Daoy (cell line): ENCODE measurements around the gene PTPN22. TPM values are rescaled to one million over a fixed set of nuclear protein-coding genes. Genes with fewer than 3 reads are reported as not detected.

Source experiments
- DNase-seq: peaks from one replicate; pipeline ENCODE4 v3.0.0-alpha.2; 2015; ENCODE audit warnings: low read depth
- total RNA-seq: library from RNA; depleted of rRNA; stranded (reverse); fragments of >200 nt; shearing (Covaris generic); gene quantifications from 2 replicates; pipeline ENCODE4 v1.2.3, GENCODE V29; 2014

Gene PTPN22
- total RNA-seq, 1 experiment from 2014 or later = 4.1 TPM

DNA sequence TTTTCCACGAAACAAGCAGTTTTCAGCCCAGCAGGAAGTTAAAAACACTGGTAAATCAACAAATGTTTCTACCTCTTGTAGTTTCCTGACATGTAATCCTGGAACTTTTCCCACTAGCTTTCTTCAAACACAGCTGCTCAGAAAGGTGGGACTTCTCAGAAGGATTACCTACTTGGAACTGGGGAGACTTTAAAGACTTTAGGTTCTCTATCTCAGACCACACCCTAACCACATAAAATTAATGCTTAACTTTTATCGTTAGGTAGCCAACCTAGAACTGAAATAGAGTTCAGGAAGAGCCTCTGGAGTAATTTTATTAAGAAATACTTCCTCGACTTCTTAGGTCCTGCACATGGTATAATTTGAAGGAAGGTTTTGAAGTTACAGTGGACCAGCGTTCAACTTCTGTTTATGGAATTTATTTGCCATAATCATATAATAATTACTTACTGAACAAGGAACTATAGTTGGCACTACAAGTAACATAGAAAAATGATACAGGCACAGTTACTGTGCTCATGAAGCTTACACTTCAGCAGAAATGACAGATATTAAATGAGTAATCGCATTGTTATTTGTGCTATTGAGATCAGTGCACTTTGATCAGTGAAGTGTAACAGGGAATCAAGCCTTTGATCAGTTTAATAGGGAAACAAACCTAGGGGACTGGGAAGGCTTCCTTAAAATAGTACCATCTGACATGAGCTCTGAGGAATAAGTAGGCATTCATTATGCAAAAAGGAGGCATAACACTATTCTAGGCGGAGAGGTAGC lies 16.1 kb upstream of the PTPN22 start, which contains the start of gene BCL2L15:
Gene BCL2L15 (minus strand): TSS at position 180 of the 774 bp plus-strand sequence. CDS start 206 bp downstream, outside the sequence.
- no peak for DNase-seq

DNA sequence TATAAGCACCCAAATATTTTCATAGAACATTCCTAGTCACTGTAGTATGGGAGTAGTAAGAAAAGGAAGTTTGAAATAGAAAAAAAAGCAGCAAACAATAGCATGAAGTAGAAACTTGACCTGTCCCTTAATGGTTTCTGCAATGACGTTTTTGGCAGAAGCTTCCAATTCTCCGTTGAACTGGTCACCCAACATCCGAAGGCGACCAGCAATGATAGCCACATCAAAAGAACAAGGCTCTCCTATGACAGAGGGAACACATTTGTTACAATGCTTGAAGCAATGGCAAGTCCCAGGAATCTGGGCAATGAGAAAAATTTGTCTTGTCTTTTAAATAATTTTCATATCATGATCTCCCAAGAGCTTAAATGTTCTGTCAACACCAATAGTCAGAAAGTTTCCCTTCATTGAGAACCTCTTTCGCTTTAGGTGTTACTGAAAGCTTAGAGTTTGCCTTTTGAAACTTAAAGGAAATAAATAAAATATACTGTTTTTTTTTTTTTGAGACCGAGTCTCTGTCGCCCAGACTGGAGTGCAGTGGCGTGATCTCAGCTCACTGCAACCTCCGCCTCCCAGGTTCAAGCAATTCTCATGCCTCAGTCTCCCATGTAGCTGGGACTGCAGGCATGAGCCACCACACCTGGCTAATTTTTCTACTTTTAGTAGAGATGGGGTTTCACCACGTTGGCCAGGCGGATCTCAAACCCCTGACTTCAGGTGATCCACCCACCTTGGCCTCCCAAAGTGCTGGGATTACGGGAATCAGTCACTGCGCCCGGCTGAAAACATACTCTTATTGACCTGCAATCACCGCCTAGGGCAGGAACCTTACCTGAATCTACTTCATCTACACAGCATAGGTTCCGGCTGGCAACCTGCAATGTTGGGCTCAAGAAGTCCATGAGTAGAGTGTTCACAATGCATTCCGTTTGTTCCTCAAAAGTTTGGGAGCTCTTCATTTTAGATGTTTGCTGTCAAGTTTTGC lies 15.2 kb upstream of the PTPN22 start:
- no peak for DNase-seq

DNA sequence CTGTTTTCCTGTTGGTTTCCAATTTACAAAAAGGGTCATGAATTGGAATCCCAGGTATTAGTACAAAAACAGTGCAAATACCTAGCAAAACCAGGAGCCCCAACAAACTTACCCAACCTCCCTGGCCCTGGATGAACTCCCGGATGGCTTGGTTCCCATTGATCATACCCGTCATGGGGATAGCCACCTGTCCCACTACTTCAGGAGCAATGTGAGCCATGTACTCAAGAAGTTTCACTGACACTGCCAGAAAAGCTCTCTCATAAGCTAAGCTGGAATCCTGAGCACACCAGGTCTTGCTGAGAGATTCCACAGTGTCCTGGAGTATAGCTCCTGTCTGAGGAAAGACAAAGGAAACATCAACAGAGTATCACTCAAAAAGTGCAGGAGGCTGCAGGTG lies 10.1 kb upstream of the PTPN22 start:
- no peak for DNase-seq

DNA sequence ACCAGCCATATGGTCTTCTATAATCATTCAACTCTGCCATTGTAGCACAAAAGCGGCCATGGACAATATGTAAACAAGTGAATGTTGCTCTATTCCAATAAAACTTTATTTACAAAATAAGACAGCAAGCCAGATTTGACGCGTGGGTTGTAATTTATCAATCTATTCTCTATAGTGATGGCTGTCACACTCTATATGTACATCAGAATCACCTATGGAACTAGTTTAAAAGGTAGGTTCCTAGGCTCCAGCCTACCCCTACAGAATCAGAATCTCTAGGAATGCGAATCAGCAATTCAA lies 8.2 kb upstream of the PTPN22 start:
- DNase-seq = no peak

DNA sequence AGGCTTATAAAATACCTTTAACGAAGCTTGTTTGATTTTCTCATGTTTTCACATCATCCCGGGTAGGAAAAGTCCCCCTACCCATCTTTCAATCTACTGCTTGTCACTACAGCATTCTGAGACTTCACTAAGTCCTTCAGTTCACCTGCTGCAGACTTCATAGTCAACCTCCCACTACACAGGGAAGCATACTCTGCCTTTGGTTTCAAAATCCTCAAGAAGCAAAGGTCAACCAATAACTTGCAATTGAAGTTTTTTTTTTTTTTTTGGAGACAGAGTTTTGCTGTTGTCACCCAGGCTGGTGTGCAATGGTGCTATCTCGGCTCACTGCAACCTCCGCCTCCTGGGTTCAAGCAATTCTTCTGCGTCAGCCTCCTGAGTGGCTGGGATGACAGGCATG lies 4.7 kb upstream of the PTPN22 start:
- no peak for DNase-seq

DNA sequence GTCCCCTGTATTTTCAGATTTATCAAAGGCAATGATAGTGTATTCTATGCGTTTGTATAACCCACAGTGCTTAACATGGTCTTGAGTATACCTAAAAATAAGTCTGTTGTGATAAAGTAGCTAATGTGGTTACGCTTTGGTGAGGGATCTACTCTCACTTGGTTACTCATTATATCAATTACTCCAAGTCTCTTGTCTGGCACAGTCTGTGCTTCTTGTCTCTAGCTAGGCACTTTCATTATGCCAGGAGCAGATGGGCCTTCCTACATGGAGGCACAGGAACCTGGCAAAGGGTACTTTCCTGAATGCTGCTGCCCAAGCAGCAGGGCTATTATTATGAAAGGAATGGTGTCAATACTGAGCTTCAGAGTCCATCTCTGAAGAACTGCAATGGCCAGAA lies 4.2 kb upstream of the PTPN22 start:
- DNase-seq = no peak

DNA sequence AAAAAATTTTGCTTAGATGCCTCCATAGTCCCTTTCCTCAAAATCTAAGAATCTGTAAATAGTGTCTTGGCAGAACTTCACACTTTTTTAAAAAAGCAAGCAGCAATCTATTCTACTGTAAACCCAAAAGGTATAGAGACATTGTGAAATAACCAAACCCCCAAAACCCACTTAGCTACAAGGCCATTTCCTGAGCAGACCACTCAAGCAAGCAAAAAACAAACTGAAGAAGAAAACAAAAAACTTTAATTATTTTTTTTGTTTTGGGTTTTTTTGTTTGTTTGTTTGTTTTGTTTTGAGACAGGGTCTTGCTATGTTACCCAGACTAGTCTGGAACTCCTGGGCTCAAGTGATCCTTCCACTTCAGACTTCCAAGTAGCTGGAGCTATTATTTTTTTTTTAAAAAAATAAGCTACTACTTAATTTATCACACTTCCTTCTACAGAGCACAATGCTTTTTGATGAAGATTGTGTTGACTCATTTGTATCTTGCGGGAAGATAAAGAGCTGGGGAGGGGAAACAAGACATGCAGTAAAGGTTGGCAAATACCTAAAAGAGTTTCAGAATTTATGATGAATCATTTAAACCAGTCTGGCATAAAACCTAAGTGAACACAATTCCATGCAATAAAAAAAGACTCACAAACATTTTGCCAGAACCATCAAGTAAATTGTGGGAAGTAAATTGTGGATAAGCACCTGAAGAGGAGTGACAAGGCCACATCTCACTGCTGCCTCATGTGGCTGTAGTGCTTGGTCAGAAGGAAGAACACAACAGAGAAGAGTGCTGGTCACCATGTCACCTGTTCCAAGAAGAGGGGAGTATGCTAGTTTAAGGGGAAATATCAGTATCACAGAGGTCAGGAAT lies 2.7 kb upstream of the PTPN22 start:
- peak; percentile 39 for DNase-seq

DNA sequence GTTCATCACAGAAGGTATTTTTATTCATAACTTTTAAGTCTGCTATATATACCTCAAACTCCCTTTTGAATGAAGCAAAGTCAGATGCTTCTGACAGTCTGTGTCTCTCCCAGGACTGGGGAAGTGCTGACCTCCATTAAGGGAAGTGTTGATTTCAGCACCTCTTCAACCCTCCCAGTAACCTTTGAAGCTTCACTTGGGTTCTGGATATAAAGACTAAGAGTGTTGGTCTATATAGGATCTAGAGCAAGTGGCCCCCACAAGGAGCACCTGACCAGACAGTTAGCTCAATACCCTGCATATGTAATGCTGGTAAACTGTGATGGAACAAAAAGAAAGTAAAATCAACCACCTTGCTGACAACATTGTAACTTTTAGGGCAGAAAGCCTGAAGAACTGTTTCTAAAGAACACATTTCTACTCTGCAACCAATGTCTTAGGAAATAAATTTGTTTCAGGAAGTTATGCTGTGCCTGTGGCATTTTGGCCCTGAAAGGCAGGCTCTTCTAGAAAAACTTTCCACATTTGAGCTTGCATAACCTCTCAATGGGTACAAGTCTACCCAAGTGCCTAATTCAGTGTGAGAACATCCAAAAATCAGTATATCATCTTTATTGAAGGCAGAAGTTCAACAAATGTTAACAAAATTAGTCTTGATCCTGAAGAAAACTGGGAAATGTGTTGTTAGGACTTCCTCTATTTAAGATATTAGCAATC lies 865 bp upstream of the PTPN22 start:
- no peak for DNase-seq

DNA sequence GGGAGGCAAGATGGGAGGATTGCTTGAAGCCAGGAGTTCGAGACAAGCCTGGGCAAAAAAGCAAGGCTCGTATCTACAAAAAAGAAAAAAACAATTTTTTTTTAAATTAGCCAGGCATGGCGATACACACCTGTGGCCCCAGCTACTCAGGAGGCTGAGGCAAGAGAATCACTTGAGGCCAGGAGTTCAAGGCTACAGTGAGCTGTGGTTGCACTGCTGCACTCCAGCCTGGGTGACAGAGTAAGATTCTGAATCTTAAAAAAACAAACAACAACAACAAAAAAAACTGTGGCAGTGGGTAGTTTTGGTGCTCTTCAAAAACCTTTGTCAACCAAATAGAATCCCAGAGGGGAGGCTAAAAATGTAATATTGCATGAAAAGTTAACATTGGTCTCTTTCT lies 734 bp downstream of the PTPN22 start:
- no peak for DNase-seq

DNA sequence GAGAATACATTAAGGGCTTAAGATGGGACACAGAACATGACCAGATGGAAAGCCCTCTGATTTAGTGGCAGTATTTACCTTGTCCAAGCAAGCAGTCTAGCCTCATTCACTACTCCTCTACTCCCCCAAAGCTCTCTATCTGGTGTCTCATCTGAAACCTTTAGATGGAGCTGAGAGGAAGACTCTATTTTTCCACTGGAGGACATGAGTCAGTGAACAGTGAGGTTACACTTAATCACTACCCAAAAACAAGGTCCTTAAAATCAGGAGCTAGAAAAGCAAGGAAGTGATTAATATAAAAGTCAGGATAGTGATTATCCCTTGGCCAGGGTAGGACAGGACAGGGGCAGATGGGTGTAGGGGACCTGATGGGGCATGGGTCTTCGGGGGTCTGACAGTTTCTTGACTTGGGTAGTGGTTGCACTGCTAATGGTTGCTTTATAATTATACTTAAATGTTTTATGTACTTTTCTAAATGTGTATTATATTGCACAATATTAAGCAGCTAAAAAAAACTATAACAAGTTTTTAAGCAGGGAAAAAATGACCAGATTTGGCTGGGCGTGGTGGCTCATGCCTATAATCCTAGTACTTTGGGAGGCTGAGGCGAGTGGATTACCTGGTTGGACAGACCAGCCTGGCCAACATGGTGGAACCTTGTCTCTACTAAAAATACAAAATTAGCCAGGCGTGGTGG lies 3.0 kb downstream of the PTPN22 start:
- DNase-seq = peak; percentile 49

DNA sequence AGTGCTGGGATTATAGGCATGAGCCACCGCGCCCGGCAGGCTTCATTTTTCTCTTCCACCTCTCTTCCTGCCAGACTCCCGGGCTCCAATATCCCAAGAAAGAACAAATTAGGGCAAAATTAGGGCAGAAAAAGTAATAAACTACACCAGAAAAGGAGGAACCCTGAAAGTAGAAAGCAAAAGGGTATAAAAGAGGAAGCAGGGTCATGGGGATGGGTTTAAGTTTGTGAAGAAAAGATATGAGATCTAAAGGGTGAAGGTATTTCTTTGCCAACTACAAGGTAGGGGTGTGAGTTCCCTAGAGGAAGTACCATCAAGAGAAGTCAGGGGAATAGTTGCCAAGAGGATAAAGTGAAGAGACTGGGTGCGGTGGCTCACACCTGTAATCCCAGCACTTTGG lies 9.9 kb downstream of the PTPN22 start:
- no peak for DNase-seq

DNA sequence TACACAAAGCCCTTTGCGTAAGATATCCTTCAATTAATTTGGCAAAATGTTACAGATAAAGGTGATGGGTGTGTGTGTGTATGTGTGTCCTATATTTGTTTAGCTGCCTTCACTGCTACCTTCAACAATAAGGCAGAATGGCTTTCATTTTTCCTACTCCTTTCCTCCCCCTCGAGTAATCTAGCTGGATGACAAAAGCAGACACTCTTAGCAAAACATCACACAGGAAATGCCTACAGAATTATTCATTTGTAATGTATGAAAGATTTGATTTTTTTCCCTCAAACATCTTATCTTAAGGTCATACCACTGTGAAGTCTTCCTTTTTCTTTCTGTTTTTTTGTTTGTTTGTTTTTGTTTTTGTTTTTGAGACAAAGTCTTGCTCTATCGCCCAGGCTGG lies 10.6 kb downstream of the PTPN22 start:
- peak; percentile 69 for DNase-seq

DNA sequence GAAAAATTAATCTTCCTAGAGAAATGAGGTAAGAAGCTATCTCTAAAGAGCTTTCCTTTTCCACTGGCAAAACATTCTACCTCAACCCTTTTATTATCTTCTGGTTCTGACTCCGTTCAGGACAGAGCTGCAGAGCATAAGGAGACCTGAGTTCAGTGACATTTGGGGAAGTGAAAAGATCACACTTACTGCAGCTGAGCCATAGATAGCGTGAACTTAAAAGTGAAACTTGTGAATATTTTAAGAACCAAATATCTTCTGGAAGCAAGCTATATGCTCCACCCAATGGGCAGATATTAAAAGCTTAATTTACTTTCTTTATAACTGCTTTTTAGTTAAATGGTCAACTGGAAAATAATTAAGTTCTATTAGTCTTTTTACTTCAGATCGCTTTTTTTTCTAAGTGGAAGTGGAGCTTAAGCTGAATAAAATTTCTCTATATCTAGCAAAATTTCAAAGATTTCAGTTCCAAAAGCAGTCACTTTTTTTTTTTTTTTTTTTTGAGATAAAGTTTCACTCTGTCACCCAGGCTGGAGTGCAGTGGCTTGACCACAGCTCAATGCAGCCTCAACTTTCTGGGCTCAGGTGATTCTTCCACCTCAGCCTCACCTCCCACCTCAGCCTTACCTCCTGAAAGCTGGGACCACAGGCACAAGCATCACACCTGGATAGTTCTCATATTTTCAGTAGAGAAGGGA lies 11.9 kb downstream of the PTPN22 start:
- no peak for DNase-seq

DNA sequence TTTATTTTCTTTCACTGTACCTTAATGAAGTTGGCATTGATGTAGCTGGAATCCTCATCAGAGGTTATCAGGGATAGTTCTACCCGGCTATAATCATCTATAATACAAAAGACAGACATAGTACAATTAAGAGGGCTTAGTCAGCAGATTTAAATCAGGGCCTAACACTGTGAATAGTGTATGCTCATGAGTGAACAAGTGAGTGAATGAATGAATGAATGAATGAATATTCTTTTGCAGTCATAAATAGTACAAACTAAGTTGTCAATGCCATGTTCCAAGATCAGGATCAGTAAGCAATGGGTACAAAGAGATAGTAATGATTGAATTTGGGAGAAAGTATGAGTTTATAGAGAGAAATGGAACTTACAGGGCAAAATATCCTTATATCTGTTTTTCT lies 12.5 kb downstream of the PTPN22 start:
- DNase-seq = no peak

DNA sequence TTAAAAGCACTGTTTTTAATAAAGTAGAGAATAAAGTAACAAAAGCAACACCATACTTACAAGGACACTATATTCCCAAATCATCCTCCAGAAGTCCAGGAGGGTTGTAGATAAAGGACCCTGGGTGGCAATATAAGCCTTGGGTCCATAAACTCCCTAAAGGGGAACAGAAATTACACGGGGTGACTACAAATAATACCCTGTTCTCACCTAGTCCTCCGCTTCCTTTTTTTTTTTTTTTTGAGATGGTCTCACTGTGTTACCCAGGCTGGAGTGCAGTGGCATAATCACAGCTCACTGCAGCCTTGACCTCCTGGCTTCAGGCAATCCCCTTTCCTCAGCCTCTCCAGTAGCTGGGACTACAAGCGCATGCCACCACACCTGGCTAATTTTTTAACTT lies 13.1 kb downstream of the PTPN22 start:
- no peak for DNase-seq

DNA sequence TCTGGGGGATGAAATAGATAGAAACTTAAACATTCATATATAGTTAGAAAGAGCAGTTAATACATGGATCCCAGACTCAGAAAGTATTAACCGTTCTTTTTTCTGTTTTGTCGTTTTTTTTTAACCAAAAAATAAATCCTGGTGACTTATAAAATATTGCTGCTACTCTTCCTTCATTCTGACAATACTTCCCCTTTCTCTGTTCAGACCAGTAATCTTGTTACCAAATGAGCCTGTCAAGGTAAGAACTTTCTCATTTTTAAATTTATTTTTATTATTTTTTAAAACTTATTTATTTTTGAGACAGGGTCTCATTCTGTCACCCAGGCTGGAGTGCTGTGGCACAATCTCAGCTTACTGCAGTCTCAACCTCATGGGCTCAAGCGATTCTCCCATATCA lies 13.7 kb downstream of the PTPN22 start:
- DNase-seq = no peak

DNA sequence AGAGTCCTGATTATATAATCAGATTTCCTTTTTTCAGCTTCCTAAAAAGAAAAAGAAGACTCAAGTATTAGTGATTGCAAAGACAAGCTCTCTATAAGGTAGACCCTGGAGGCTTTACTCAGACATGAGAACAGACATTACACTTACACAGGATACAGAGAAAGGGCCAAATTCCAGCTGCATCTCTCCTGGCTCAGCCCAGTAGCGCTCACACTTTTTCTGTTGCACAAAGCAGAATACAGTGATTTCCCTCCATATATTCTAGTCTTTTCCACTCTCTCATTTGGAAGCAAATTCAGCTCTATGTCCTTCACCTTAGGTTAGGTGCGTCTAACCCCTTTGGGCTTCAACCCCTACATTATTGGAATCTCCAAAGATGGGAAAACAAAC lies 15.1 kb downstream of the PTPN22 start:
- DNase-seq = no peak

DNA sequence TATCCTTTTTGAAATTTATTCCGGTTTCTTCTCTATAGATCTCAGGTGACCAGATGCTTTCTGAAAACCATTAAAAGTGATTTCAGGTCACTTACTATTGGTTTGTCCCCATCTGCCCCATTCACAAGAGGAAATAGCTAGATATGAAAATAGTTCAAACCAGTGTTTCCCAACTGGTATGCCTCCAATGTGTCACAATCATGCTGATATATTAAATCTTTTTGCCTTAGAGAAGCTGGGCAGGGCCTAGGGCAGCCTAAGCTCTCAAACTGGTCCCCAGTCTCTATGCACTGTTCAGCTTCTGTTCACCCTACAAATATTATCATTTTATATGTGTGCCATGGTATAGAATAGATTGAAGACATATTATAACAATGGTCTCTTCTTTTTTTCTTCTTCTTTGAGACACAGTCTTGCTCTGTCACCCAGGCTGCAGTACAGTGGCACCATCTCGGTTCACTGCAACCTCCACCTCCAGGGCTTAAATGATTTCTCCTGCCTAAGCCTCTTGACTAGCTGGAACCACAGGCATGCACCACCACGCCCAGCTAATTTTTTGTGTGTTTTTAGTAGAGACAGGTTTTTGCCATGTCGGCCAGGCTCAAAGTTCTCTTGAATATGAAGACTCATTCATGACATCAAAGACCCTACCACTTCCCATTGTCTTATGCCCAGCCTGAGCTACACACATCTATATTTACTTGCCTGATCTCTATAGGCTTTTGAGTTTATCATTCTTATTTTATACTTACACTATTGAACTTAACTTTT lies 15.7 kb downstream of the PTPN22 start:
- DNase-seq = no peak

DNA sequence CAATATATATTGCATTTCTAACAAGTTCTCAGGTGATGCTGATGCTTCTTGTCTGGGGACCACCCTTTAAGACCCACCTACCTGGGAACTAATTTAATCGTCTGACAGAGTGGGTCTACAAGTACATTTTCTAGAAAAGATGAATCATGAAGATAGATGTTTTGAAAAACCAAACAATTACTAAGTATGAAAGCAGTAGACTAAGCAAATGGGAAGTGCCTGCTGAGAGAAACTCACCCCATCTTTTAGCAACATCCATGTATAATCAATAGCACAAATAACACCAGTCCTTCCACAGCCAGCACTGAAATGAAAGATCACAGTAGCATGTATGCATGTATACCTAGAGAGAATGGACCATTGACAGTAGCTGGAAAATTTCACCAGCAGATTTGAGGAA lies 17.3 kb downstream of the PTPN22 start:
- no peak for DNase-seq
